ENCODE results near the gene MTRF1L. TPM values are rescaled to one million over a fixed set of nuclear protein-coding genes. Genes with fewer than 3 reads are reported as not detected.

MTRF1L gene
- total and polyA plus RNA-seq, 2 of the 13 experiments (the other 11 are each of a cell fraction or from before 2014, with no cell fraction given) = 17.6 to 28.7 TPM

- TF ChIP-seq ZKSCAN1 (IDR thresholded peaks at IDR 0.05; ENCODE audit: low read length) (no peak), ZBTB4 (CRISPR knock-in tag; IDR thresholded peaks at IDR 0.05; ENCODE audit: borderline replicate concordance) (no peak; the same call in 1 of the 2 replicates), MIER3 (CRISPR knock-in tag; IDR thresholded peaks at IDR 0.05; ENCODE audit: borderline replicate concordance) (0 out of 2 replicates have a peak, but pooled peaks have one; percentile 58), U2AF1 (optimal IDR thresholded peaks at IDR 0.05; ENCODE audit: low read depth, low read length) (no peak), EP300 (IDR thresholded peaks at IDR 0.05; ENCODE audit: low read depth in 2 of 2, low read length in 2 of 2) (0 out of 4 replicates have a peak, but pooled peaks of 1 of the 2 experiments have one; percentile 36), EP300 (CRISPR knock-in tag; IDR thresholded peaks at IDR 0.05; ENCODE audit: borderline replicate concordance) (no peak), ZNF639 (CRISPR knock-in tag; conservative IDR thresholded peaks at IDR 0.05) (peak; percentile 49), E2F5 (CRISPR knock-in tag; conservative IDR thresholded peaks at IDR 0.05) (peak; percentile 94), ZNF598 (CRISPR knock-in tag; IDR thresholded peaks at IDR 0.05; ENCODE audit: borderline replicate concordance) (peak; percentile 72), ZNF691 (CRISPR knock-in tag; IDR thresholded peaks at IDR 0.05; ENCODE audit: borderline replicate concordance, low read depth) (0 out of 2 replicates have a peak, but pooled peaks have one; percentile 46), SRY (CRISPR knock-in tag; IDR thresholded peaks at IDR 0.05) (peak; percentile 65), SIN3A (IDR thresholded peaks at IDR 0.05; ENCODE audit: borderline replicate concordance, low read depth, low read length) (peak; percentile 99), MED13 (CRISPR knock-in tag; IDR thresholded peaks at IDR 0.05) (peak; percentile 30; the same call in 1 of the 2 replicates), CC2D1A (CRISPR knock-in tag; IDR thresholded peaks at IDR 0.05) (peak; percentile 88; the same call in 1 of the 2 replicates), REL (CRISPR knock-in tag; conservative IDR thresholded peaks at IDR 0.05) (peak; percentile 47; the same call in 1 of the 2 replicates), MEF2D (CRISPR knock-in tag; IDR thresholded peaks at IDR 0.05) (no peak; the same call in none of the 2 replicates), PTBP1 (IDR thresholded peaks at IDR 0.05; ENCODE audit: low read depth, low read length, poor library complexity, severe bottlenecking) (no peak), XRCC5 (optimal IDR thresholded peaks at IDR 0.05; ENCODE audit: low read length) (no peak), ZNF75D (CRISPR knock-in tag; IDR thresholded peaks at IDR 0.05; ENCODE audit: borderline replicate concordance) (no peak), ZNF512 (CRISPR knock-in tag; IDR thresholded peaks at IDR 0.05) (0 out of 2 replicates have a peak, but pooled peaks have one; percentile 14), NFE2L2 (IDR thresholded peaks at IDR 0.05; ENCODE audit: low read length) (no peak)
Observed at GRCh38 chr6:152982904-152983636, 19.4 kb downstream of the MTRF1L start, which contains the start of gene FBXO5 (continued).

All from HepG2 (cell line).